GM19023 (cell line): ENCODE data around the gene RPS28.
"Not testable (repeated sequence)": the region's sequence is repeated elsewhere in the genome, so short reads cannot be mapped to it uniquely, and the experiment has no call there.

Experiments
- ATAC-seq: cut with Tn5 transposase; IDR thresholded peaks from one replicate; pipeline ENCODE4 v1.9.1; 2021; ENCODE audit warnings: mild to moderate bottlenecking, moderate library complexity; ENCODE audit not compliant: unreplicated experiment

The RPS28 gene

DNA sequence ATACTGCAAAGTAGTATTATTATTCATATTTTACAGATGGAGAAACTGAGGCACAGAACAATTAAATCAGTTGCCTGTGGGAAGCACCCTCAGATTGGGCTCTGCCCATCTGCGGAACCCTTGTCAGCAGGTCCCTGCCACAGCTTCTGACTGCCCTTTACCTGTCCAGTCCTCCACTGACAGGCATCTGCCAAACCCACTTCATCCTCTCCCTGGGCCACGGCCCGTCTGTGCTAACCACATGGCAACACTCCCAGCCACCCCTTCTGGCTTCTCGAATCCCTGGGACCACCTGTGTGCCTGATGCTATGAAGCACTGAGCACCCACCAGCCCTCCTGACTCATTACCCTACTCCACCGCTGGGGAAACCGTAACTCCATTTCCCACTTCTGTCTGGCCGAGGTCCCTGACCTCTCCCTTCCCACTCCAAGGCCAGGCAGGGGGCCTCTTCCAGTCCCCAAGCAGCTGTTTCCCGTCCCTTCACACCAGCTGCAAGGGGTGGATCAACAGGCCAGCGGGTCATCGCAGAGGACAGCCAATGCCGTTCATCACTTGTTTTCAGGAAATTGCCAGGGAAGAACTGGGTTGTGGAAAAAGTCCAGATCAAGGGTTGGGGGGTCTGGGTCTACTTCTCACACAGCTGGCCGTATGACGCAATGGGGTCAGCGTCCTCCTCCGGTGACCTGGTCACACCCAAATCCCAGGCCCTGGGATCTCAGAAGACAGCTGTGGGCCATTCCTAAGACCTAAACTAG lies 19.2 kb downstream of the RPS28 start:
- ATAC-seq: no peak

DNA sequence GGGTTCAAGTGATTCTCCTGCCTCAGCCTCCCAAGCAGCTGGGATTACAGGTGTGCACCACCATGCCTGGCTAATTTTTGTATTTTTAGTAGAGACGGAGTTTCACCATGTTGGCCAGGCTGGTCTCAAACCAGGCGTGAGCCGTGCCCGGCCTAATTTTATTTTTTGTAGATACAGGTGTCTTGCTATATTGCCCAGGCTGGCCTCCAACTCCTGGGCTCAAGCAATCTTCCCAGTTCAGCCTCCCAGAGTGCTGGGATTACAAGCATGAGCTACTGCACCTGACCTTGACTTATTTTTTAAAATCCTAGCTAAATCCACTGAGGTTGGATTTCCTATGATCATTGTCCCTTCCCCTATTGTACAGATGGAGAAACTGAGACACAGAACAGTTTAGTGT lies 20.2 kb downstream of the RPS28 start:
- ATAC-seq: not testable (repeated sequence)

DNA sequence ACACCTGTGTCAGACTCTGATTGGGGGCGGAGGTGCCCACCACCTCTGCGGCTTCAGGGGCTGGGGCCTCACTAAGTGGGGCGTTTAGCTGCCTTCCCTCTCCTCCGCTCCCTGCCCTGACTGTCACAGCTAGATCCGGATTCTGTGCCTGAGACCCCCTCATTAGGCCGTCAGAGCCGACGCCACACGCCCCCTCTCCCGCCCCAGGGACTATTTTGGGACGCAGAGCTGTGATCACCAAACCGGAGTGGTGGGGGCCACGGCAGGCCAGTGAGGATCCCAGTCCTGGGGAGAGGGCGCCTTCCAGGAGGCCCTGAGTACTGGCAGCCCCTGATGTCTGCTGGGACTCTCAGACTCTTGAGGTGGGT lies 21.0 kb downstream of the RPS28 start:
- ATAC-seq: no peak

DNA sequence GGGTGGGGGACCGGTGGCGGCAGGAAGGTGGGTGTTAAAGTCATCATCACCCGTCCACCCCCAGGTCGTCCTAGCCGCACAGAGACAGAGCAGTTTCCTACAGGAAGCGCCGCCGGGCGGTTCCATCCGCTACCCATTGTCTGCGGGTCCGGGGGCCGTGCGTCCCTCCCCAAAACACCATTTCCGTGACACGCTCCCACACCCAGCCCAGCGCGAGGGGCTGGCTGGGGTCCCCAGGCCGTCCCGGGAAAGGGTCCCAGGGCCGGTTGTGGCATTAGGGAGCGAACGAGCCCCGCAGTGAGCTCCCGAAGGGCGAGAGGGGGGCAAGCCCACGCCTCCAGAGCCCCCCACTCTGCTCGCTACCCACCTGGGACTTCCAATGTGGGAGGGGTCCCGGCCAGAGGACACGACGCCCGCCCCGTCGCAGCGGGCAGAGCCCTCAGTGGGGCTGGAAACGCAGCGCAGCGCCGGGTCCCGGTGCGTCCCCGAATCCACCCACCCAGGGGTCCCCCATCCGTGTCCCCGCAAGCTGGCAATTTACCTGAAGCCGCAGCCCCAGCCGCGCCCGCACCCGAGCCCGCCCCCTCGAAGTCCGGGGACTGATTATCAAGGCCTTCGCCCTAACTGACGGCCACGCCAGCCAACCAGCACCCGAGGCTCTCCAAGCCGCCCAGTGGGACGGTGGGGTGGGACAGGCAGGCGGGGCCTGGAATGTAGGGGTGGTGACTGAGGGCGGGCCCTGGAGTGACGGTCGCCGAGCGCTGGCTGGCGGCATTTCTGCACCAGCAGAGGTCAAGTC lies 21.6 kb downstream of the RPS28 start, which contains the start of gene KANK3:
Gene KANK3, minus strand, starts transcription at position 579 of the 799 bp plus-strand sequence. CDS start 5,434 bp downstream, outside the sequence.
- ATAC-seq: peak; percentile 88

DNA sequence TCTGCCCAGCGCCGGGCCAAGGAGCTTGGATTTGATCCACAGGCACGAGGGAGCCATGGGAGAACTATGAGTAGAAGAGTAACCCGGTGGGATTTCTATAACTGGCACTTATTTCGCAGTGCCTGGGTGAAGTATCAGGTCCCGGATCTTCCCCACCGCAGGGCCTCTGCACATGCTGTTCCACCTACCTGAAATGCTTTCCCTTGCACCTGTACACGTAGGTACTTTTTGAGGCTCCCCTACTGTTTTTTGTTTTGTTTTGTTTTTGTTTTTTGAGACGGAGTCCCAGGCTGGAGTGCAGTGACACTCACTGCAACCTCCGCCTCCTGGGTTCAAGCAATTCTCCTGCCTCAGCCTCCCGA lies 22.2 kb downstream of the RPS28 start:
- ATAC-seq: no peak

DNA sequence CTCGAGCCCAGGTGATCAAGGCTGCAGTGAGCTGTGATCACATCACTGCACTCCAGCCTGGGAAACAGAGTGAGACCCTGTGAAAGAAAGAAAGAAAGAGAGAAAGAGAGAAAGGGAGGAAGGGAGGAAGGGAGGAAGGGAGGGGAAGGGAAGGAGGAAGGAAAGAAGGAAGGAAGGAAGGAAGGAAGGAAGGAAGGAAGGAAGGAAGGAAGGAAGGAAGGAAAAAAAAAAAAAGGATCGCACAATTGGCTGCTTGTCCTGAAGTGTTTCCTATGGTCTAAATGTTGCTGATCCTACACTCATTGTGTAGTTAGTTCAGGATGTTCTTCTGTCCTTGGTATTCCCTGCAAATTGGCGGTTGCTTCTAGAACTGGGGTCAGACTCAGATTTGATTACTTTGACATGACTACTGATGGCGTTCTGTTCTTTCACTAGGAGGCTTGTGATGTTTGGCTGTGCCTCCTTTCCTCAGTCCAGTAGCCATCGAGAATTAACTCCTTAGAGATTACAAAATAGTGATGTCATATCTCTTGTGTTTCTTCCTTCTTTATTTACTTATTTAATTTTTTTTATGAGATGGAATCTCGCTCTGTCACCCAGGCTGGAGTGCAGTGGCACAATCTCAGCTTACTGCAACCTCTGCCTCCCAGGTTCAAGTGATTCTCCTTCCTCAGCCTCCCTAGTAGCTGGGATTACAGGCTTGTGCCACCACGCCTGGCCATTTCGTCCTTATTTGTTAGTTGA lies 28.5 kb downstream of the RPS28 start:
- ATAC-seq: not testable (repeated sequence)

DNA sequence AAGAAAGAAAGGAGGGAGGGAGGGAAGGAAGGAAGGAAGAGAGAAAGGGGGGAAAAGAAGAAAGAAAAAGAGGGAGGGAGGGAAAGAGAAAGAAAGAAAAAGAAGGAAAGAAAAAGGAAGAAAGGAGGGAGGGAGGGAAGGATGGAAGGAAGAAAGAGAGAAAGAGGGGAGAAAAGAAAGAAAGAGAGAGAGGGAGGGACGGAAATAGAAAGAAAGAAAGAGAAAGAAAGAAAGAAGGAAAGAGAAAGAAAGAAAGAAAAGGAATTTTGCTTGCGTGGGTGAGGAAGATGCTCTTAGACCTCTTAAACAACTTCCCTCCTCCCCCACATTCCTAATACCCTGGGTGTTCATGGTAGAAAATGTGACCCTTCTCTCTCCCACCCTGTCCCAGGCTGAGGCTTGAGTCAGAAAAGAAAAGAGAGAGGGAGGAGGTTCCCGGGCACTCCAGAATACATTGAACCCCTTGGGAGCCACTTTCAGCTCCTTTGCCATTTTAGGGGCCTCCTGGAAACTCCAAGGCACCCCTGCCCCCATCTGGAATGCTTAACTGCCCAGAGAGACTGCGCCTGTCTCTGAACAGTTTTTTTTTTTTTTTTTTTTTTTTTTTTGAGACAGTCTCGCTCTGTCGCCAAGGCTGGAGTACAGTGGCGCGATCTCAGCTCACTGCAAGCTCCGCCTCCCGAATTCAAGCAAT lies 31.0 kb downstream of the RPS28 start:
- ATAC-seq: no peak

DNA sequence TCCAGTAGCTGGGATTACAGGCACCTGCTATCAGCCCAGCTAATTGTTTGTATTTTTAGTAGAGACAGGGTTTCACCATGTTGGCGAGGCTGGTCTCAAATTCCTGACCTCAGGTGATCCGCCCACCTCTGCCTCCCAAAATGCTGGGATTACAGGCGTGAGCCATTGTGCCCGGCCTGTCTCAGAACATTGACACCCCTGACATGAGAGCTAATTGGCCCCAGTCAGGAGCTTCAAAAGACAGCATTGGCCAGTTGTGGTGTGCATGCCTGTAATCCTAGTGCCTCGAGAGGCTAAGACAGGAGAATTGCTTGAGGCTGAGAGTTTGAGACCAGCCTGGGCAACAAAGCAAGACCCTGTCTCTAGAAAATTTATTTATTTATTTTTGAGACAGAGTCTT lies 31.5 kb downstream of the RPS28 start:
- ATAC-seq: not testable (repeated sequence)

DNA sequence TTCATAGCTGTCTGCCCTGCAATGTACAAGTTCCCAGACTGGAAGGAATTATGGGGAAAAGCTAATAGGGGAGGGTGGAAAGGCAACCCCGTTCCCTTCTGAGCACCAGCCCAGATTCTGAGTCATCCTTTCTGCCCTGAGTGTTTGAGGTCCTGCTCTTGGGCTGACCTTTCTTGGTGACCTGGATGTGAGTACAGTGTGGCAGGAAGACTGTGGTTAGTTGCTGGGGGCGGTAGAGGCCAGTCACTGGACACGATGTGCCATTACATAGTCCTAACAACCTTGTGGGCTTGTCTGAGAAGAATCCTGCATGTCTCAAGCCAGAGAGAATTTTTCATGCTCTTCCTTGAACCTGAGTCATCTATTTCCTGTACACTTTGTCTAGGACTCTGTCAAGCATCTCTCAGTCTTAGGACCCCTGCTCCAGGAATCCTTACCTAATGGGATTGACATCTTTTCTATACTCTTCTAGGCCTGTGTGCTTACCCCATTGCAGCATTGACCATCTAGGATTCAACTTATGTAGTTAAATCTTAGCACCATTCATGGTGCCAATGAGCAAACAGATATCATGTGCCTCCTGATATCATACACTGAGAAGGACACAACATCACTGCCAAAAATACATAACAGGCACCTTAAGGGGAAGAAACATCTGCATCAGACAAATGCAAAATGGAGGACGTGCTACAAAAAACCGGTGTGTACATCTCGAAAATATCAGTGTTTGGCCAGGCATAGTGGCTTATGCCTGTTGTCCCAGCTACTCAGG lies 34.5 kb downstream of the RPS28 start:
- no peak for ATAC-seq

DNA sequence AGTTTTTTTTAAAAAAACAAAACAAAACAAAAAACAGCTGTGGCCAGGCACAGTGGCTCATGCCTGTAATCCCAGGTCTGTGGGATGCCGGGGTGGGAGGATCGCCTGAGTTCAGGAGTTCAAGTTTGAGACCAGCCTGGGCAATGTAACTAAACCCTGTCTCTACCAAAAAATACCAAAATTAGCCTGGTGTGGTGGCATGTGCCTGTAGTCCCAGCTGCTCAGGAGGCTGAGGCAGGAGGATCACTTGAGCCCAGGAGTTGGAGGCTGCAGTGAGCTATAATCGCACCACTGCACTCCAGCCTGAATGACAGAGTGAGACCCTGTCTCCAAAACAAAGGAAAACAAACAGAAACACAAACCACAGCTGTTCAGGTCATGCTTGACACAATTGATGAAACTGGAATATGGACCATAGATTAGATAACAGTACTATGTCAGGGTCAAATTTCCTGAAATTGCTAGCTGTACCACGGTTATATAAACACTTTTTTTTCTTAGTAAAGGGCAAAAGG lies 35.8 kb downstream of the RPS28 start:
- ATAC-seq: no peak

DNA sequence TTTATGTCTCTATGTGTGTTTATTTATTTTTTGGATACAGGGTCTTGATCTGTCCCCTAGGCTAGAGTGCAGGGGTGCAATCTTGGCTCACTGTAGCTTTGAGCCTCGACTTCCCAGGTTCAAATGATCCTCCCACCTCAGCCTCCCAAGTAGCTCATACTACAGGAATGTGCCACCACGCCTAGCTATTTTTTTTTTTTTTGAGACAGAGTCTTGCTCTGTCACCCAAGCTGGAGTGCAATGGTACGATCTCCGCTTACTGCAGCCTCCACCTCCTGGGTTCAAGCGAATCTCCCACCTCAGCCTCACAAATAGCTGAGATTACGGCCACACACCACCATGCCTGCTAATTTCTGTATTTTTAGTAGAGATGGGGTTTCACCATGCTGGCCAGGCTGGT lies 37.7 kb downstream of the RPS28 start:
- ATAC-seq: no peak

DNA sequence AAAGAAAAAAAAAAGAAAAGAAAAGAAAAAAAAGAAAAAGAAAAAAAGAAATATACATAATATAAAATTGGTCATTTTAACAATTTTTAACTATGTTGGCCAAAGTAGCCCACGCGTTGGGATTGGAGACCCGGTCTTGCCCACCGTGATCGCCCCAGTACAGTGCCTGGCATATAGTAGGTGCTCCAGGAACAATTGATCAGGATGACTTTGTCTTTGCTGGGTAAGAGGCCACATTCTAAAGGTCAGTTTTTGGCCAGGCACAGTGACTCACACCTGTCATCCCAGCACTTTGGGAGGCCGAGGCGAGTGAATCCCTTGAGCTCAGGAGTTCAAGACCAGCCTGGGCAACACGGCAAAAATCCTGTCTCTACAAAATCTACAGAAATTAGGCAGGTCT lies 38.9 kb downstream of the RPS28 start:
- no peak for ATAC-seq

DNA sequence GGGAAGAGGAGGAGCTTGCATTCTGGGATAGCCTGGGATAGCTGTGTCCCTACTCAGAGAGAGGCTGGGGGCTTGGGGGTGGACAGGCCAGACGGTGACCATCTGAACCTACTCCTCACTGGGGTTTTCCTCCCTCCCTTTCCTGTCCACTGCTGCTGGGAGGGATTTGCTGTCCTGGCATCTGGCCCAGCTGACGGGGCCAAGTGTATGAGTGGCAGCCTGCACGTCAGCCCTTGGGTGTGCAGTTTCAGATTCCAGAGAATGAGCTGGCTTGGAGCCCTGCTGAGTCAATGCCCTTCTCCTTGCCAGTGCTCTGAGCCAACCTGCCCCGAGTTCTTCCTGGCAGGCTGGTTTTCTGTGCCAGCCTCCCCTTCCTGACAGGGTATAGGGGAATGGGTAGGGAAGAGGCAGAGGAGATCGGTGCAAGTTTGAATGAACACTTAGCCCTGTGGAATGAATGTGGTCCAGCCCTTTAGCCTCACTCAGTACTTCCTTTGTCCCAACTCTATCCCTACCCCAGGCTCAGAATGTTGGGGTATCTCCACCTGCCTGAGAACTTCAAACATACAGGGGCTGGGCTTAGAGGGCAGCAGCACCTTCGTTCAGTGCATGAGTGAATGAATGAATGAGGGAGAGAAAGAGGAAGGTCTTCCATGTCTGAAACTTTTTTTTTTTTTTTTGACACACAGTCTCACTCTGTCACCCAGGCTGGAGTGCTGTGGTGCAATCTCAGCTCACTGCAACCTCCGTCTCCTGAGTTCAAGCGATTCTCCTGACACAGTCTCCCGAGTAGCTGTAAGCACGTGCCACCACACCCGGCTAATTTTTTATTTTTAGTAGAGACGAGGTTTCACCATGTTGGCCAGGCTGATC lies 40.9 kb downstream of the RPS28 start:
- no peak for ATAC-seq

DNA sequence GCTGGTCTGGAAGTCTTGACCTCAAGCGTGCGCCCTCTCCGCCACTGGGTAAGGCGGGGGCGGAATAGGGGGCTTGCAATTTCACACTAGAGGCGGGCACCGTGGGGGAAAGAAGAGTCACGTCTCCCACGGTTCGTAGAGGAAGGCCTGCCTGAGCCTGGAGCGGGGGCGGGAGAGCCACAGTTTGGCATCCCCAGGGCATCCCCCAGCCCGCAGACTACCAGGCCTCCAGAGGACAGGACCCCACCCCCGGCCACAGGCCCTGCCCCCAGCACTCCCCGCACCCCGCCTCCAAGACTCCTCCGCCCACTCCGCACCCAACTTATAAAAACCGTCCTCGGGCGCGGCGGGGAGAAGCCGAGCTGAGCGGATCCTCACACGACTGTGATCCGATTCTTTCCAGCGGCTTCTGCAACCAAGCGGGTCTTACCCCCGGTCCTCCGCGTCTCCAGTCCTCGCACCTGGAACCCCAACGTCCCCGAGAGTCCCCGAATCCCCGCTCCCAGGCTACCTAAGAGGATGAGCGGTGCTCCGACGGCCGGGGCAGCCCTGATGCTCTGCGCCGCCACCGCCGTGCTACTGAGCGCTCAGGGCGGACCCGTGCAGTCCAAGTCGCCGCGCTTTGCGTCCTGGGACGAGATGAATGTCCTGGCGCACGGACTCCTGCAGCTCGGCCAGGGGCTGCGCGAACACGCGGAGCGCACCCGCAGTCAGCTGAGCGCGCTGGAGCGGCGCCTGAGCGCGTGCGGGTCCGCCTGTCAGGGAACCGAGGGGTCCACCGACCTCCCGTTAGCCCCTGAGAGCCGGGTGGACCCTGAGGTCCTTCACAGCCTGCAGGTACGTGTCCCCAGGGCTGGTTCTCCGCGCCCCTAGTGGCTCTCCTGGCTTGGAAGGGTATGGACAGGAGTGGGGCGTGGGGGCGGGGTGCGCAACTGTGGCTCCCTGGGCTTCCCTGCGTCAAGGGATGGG lies 42.8 kb downstream of the RPS28 start, which contains the start of gene ANGPTL4:
Gene ANGPTL4, plus strand, starts transcription at position 353 of the 969 bp plus-strand sequence. Its CDS starts 167 bp downstream, at position 520.
- no peak for ATAC-seq

DNA sequence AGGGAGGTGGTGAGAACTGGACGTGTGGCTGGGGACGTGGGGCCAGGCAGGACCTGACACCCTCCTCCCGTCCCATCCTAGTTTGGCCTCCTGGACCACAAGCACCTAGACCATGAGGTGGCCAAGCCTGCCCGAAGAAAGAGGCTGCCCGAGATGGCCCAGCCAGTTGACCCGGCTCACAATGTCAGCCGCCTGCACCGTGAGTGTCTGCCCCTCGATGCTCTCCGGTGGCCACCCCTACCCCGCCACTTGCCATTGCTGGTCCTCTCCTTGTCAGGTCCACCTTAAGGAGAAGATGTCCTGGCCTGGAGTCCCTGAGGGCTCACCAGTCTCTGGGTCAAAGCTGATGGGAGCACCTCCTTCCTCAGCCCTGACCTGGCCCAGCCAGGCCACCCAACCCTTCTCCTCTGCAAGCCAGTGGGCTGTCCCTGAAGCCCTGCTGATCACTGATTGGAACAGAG lies 44.9 kb downstream of the RPS28 start:
- no peak for ATAC-seq

DNA sequence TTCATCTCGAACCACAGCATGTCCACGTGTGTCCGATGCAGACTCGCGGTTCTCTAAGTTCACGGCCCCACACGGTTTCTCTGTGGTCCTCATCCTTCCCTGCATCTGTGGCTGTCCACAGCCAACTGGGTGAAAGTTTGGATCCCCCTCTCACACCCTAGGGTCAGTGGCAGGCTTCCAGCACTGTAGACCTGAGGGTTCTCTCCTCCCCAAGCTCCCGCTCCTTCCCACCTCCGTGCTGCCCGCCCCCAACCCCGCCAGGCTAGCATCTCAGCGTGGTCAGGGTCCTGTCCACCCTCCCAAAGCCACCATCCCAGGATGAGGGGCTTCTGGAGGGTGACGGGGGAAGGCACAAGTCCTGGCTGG lies 45.6 kb downstream of the RPS28 start:
- ATAC-seq: no peak

DNA sequence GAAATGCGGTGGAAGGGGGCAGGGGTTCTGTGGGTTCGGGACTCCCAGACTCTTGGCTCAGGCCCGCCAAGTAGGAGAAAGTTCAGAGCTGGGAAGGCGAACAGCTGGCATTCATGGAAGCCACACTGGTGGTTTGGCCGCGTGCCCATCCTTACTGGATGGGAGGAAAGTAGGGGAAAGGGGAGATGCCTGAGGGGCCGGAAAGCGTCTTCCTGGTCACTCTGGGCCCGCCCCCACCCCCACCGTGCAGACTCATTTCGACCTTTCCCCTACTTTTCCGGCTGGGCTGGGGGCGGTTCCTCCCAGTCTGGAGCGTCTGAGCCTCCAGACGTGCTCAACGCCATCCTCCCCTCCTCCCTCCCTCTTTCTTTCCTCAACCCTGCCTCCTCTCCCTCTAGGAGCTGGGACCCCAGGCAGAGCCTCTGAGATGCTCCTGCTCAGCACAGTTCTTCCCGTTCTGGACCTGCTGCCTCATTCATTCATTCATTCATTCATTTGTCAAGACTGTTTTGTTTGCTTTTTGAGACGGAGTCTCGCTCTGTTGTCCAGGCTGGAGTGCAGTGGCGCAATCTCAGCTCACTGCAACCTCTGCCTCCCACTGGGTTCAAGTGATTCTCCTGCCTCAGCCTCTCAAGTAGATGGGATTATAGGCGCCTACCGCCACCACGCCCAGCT lies 46.2 kb downstream of the RPS28 start:
- no peak for ATAC-seq
